H9 (cell line): ENCODE data around the gene IMPDH2. TPM values are rescaled to one million over a fixed set of nuclear protein-coding genes. Genes with fewer than 3 reads are reported as not detected.

Experiments used
- DNase-seq: peaks from one replicate; pipeline ENCODE4 v3.0.0-alpha.2; 2017
- H2AFZ ChIP-seq: one replicate; pipeline ENCODE4 v1.6.1; 2013; ENCODE audit warnings: mild to moderate bottlenecking, low read length, control low read depth, moderate library complexity
- H2AK5ac ChIP-seq: 2 replicates; pipeline ENCODE4 v1.6.1; 2013; ENCODE audit warnings: low read length, control low read depth, mixed read lengths; ENCODE audit not compliant: insufficient read length
- H2BK120ac ChIP-seq: one replicate; pipeline ENCODE4 v1.6.1; 2013; ENCODE audit warnings: low read depth, mild to moderate bottlenecking, low read length, control low read depth, inconsistent platforms; ENCODE audit not compliant: poor library complexity, severe bottlenecking
- H2BK12ac ChIP-seq: 2 replicates; pipeline ENCODE4 v1.6.1; 2013; ENCODE audit warnings: low read length, control low read depth, mixed read lengths, low read depth; ENCODE audit not compliant: insufficient read length
- H2BK15ac ChIP-seq: 2 replicates; pipeline ENCODE4 v1.6.1; 2013; ENCODE audit warnings: low read depth, low read length, control low read depth
- H2BK20ac ChIP-seq: one replicate; pipeline ENCODE4 v1.6.1; 2013; ENCODE audit warnings: low read depth, mild to moderate bottlenecking, low read length, control low read depth, inconsistent platforms; ENCODE audit not compliant: poor library complexity, severe bottlenecking
- H2BK5ac ChIP-seq: 2 replicates; pipeline ENCODE4 v1.6.1; 2013; ENCODE audit warnings: low read length, control low read depth, mixed read lengths; ENCODE audit not compliant: insufficient read length
- H3K14ac ChIP-seq: 2 replicates; pipeline ENCODE4 v1.6.1; 2013; ENCODE audit warnings: low read length, control low read depth; ENCODE audit not compliant: insufficient read depth
- H3K18ac ChIP-seq: 2 replicates; pipeline ENCODE4 v1.6.1; 2013; ENCODE audit warnings: low read depth, mild to moderate bottlenecking, mixed read lengths, low read length, control low read depth; ENCODE audit not compliant: insufficient read length
- H3K23ac ChIP-seq: 2 replicates; pipeline ENCODE4 v1.6.1; 2013; ENCODE audit warnings: low read length, control low read depth, mixed read lengths, low read depth; ENCODE audit not compliant: insufficient read length
- H3K23me2 ChIP-seq: 2 replicates; pipeline ENCODE4 v1.6.1; 2013; ENCODE audit warnings: low read depth, mild to moderate bottlenecking, mixed read lengths, low read length, control low read depth; ENCODE audit not compliant: insufficient read length, poor library complexity, severe bottlenecking
- H3K27ac ChIP-seq: 2 replicates; pipeline ENCODE4 v1.5.1; 2013; ENCODE audit warnings: low read length, control low read depth, mixed read lengths, low read depth; ENCODE audit not compliant: insufficient read length
- H3K27me3 ChIP-seq: 2 replicates; pipeline ENCODE4 v1.6.1; 2013; ENCODE audit warnings: low read length, control low read depth, inconsistent platforms; ENCODE audit not compliant: insufficient read depth
- H3K4ac ChIP-seq: 2 replicates; pipeline ENCODE4 v1.6.1; 2013; ENCODE audit warnings: low read depth, mild to moderate bottlenecking, control low read depth, inconsistent platforms, low read length, moderate library complexity
- H3K4me1 ChIP-seq: 2 replicates; pipeline ENCODE4 v1.6.1; 2013; ENCODE audit warnings: low read length, control low read depth, inconsistent platforms; ENCODE audit not compliant: insufficient read depth
- H3K4me2 ChIP-seq: 2 replicates; pipeline ENCODE4 v1.6.1; 2013; ENCODE audit warnings: low read length, control low read depth, mixed read lengths; ENCODE audit not compliant: insufficient read length, insufficient read depth
- H3K56ac ChIP-seq: 2 replicates; pipeline ENCODE4 v1.6.1; 2013; ENCODE audit warnings: low read depth, mild to moderate bottlenecking, mixed read lengths, low read length, control low read depth; ENCODE audit not compliant: insufficient read length
- H3K79me1 ChIP-seq: 2 replicates; pipeline ENCODE4 v1.6.1; 2013; ENCODE audit warnings: low read depth, mild to moderate bottlenecking, moderate library complexity, low read length, control low read depth, inconsistent platforms; ENCODE audit not compliant: insufficient read depth, poor library complexity, severe bottlenecking
- H3K79me2 ChIP-seq: 2 replicates; pipeline ENCODE4 v1.6.1; 2013; ENCODE audit warnings: low read length, control low read depth, inconsistent platforms; ENCODE audit not compliant: insufficient read depth
- H3K9ac ChIP-seq: 2 replicates; pipeline ENCODE4 v1.6.1; 2013; ENCODE audit warnings: low read length, control low read depth, mixed read lengths; ENCODE audit not compliant: insufficient read length; ENCODE audit errors: extremely low read depth
- H3K9me3 ChIP-seq: one replicate; pipeline ENCODE4 v1.6.1; 2013; ENCODE audit warnings: low read depth, low read length, inconsistent platforms; ENCODE audit not compliant: control insufficient read depth
- H3T11ph ChIP-seq: one replicate; pipeline ENCODE4 v1.6.1; 2013; ENCODE audit warnings: mild to moderate bottlenecking, low read length, control low read depth, inconsistent platforms
- H4K20me1 ChIP-seq: one replicate; pipeline ENCODE4 v1.6.1; 2013; ENCODE audit not compliant: control insufficient read depth, insufficient read length, insufficient read depth
- H4K5ac ChIP-seq: 2 replicates; pipeline ENCODE4 v1.6.1; 2013; ENCODE audit warnings: low read depth, mild to moderate bottlenecking, mixed read lengths, low read length, control low read depth; ENCODE audit not compliant: insufficient read length
- H4K8ac ChIP-seq: replicated peaks from 2 replicates; pipeline ENCODE4 v1.6.1; 2013; ENCODE audit warnings: low read length, control low read depth, mixed read lengths, low read depth; ENCODE audit not compliant: insufficient read length
- H4K91ac ChIP-seq: 2 replicates; pipeline ENCODE4 v1.6.1; 2013; ENCODE audit warnings: low read depth, mild to moderate bottlenecking, moderate library complexity, mixed read lengths, low read length, control low read depth; ENCODE audit not compliant: insufficient read length
- H3K27ac Mint-ChIP-seq, 3 experiments: 2 replicates in 2 of 3; 3 replicates in 1 of 3; pipeline ENCODE4 v1.8.0; 2020 to 2021; ENCODE audit warnings: mixed read lengths in 3 of 3, mild to moderate bottlenecking in 1 of 3, moderate library complexity in 1 of 3
- H3K27me3 Mint-ChIP-seq: 2 replicates; pipeline ENCODE4 v1.8.0; 2021; ENCODE audit warnings: low read depth, mild to moderate bottlenecking, moderate library complexity, mixed read lengths
- H3K36me3 Mint-ChIP-seq, 3 experiments: 2 replicates in 2 of 3; 3 replicates in 1 of 3; pipeline ENCODE4 v1.8.0; 2020 to 2021; ENCODE audit warnings: low read depth in 3 of 3, mixed read lengths in 3 of 3; ENCODE audit not compliant: insufficient read depth in 1 of 3
- H3K4me1 Mint-ChIP-seq, 2 experiments: 2 replicates each; pipeline ENCODE4 v1.8.0; 2020; ENCODE audit warnings: mixed read lengths in 2 of 2
- H3K4me3 Mint-ChIP-seq, 2 experiments: 2 replicates in 1 of 2; 3 replicates in 1 of 2; pipeline ENCODE4 v1.8.0; 2020 to 2021; ENCODE audit warnings: mild to moderate bottlenecking in 2 of 2, mixed read lengths in 2 of 2, moderate library complexity in 1 of 2
- H3K9me3 Mint-ChIP-seq, 2 experiments: 2 replicates in 1 of 2; 3 replicates in 1 of 2; pipeline ENCODE4 v1.8.0; 2020; ENCODE audit warnings: mild to moderate bottlenecking in 2 of 2, mixed read lengths in 2 of 2, moderate library complexity in 1 of 2
- CTCF ChIP-seq: fragments of 200-600 bp; sonication (generic); conservative IDR thresholded peaks from 3 replicates; pipeline ENCODE4 v1.8.0; 2021; ENCODE audit warnings: antibody characterized with exemption, mild to moderate bottlenecking
- WGBS: extraction: QIAGEN DNeasy Blood & Tissue Kit; methylation state at CpG from one replicate; pipeline ENCODE4 v1.1.7; 2013; ENCODE audit warnings: missing lambda C conversion rate, low lambda C conversion rate, mixed read lengths; ENCODE audit not compliant: insufficient read length; ENCODE audit errors: extremely low coverage; 5-methylcytosine and 5-hydroxymethylcytosine counted together
- total RNA-seq: library from RNA; stranded (reverse); gene quantifications from 2 replicates; pipeline ENCODE4 v1.2.1, GENCODE V29; 2021

Gene IMPDH2
- total RNA-seq, 1 experiment from 2014 or later, result 408 TPM

- Histone ChIP-seq H2AFZ (no peak overlapping the region), H4K91ac (no peak overlapping the region), H4K5ac (no peak overlapping the region), H2BK120ac (no peak overlapping the region), H4K20me1 (no peaks in the 10 kb centered on the region), H3K27ac (no peak overlapping the region), H3K9me3 (no peaks in the 10 kb centered on the region), H3K79me1 (peaks cover 2% of the 10 kb centered on the region), H2AK5ac (no peak overlapping the region), H2BK15ac (no peak overlapping the region), H3K27me3 (no peaks in the 10 kb centered on the region), H3K23me2 (no peaks in the 10 kb centered on the region), H3K23ac (no peak overlapping the region), H3T11ph (no peak overlapping the region), H3K79me2 (no peaks in the 10 kb centered on the region), H3K4ac (no peak overlapping the region), H2BK20ac (no peak overlapping the region), H3K18ac (no peak overlapping the region), H2BK12ac (no peak overlapping the region), H3K56ac (no peak overlapping the region), H3K4me2 (no peak overlapping the region), H2BK5ac (no peak overlapping the region), H3K14ac (no peak overlapping the region), H3K4me1 (no peaks in the 10 kb centered on the region), H4K8ac (no peak overlapping the region), H3K9ac (no peak overlapping the region)
- WGBS, result no CpG with 5 or more reads among the region's 7 CpGs
- H3K4me1 Mint-ChIP-seq, result no peaks in the 10 kb centered on the region
- peaks cover 29 to 81% (median 57%) of the 10 kb centered on the region in 3 experiments; a peak in 6 of 7 replicates for H3K36me3 Mint-ChIP-seq
- H3K4me3 Mint-ChIP-seq, result no peak overlapping the region
- DNase-seq, result no peak
- TF ChIP-seq CTCF, result no peak
- H3K9me3 Mint-ChIP-seq, result no peaks in the 10 kb centered on the region
- no peaks in the 10 kb centered on the region for H3K27me3 Mint-ChIP-seq
- no peak overlapping the region for H3K27ac Mint-ChIP-seq
Measured at GRCh38 chr3:49058011-49058410, 28.8 kb upstream of the IMPDH2 start.
